Right cardiac atrium (tissue), 5 donors: ENCODE results near the gene ASTN2. TPM values are rescaled to one million over a fixed set of nuclear protein-coding genes. Genes with fewer than 3 reads are reported as not detected.

Experiments
- ATAC-seq, 2 donors: fragments of 200-7000 bp; cut with Tn5 transposase; one replicate each; pipeline versions ENCODE4 v1.8.0 to v1.9.1; 2020; ENCODE audit warnings: moderate library complexity in 2 of 2, mild to moderate bottlenecking in 1 of 2
- DNase-seq, 3 donors: peaks; one replicate each; pipeline ENCODE4 v3.0.0-alpha.2; 2020
- H3K27ac ChIP-seq: one replicate; pipeline ENCODE4 v1.5.1; 2013; ENCODE audit warnings: mild to moderate bottlenecking, low read length, control low read depth, moderate library complexity
- H3K27me3 ChIP-seq: one replicate; pipeline ENCODE4 v1.6.1; 2013; ENCODE audit not compliant: control insufficient read depth, insufficient read depth
- H3K4me1 ChIP-seq: one replicate; pipeline ENCODE4 v1.6.1; 2013; ENCODE audit warnings: low read length; ENCODE audit not compliant: control insufficient read depth, insufficient read depth
- H3K4me3 ChIP-seq: one replicate; pipeline ENCODE4 v1.5.1; 2013; ENCODE audit warnings: low read length, control low read depth
- H3K9me3 ChIP-seq: one replicate; pipeline ENCODE4 v1.6.1; 2013; ENCODE audit warnings: low read length; ENCODE audit not compliant: control insufficient read depth
- WGBS: extraction: QIAGEN DNeasy Blood & Tissue Kit; methylation state at CpG from one replicate; pipeline ENCODE4 v1.1.7; 2013; 5-methylcytosine and 5-hydroxymethylcytosine counted together
- intact Hi-C, 4 donors: fragments of 100-400 bp; cut with DNase I; formaldehyde crosslinking; loops; one replicate each; pipeline versions ENCODE4 v1.11.0 to v1.14.0; 2022 to 2023
- polyA plus RNA-seq: library from polyadenylated mRNA; stranded (reverse); fragments of 200-250 nt; gene quantifications from one replicate; pipeline ENCODE4 v1.2.3, GENCODE V29; 2013
- total RNA-seq, 4 donors: library from RNA; stranded (reverse); fragmentation: NEBNext Ultra II Directional; extraction: Animal tissue kit (Norgen Biotek cat#: 25700); gene quantifications; one replicate each; pipeline ENCODE4 v1.2.1, GENCODE V29; 2021
- donor health status: healthy with polysubstance abuse.
- donor health status: DM: no; HTN: yes; CAD: no.
- donor health status: DM: no; HTN: no; CAD: no.
- donor health status: DM: no; HTN: yes; CAD: no; lungs with severe emphysema.
- donor health status: DM: yes; HTN: yes; CAD: no.

The ASTN2 gene
- total and polyA plus RNA-seq, 5 donors = 18.1 to 79.3 (median 59.8) TPM

GRCh38 chr9:117205806-117206205, 209.1 kb downstream of the ASTN2 start:
- ATAC-seq = no peak
- Histone ChIP-seq H3K4me3 (no peak overlapping the region), H3K27me3 (no peaks in the 10 kb centered on the region), H3K9me3 (no peaks in the 10 kb centered on the region), H3K27ac (no peak overlapping the region), H3K4me1 (no peaks in the 10 kb centered on the region)
- intact Hi-C loops = no loop called here
- DNase-seq = no peak
- WGBS = 41% methylated on average over 4 of the region's 4 CpGs

GRCh38 chr9:117204971-117205370, 209.9 kb downstream of the ASTN2 start:
- Histone ChIP-seq H3K27me3 (no peaks in the 10 kb centered on the region), H3K4me3 (no peak overlapping the region), H3K9me3 (no peaks in the 10 kb centered on the region), H3K27ac (no peak overlapping the region), H3K4me1 (no peaks in the 10 kb centered on the region)
- DNase-seq = no peak
- 47% methylated on average over 1 of the region's 1 CpG for WGBS
- ATAC-seq = no peak
- intact Hi-C loops = no loop called here

GRCh38 chr9:117191504-117192261, 223.2 kb downstream of the ASTN2 start:
- no peaks in the 10 kb centered on the region for H3K4me1 ChIP-seq
- H3K9me3 ChIP-seq = no peaks in the 10 kb centered on the region
- no peak overlapping the region for H3K4me3 ChIP-seq
- ATAC-seq (peak; percentile 50 to 61), DNase-seq (no peak)
- no peak overlapping the region for H3K27ac ChIP-seq
- H3K27me3 ChIP-seq = no peaks in the 10 kb centered on the region
- 24% methylated on average over 5 of the region's 5 CpGs for WGBS
- intact Hi-C loops = no loop called here

GRCh38 chr9:117189121-117189520, 225.7 kb downstream of the ASTN2 start:
- ATAC-seq (no peak), DNase-seq (no peak)
- intact Hi-C loops = no loop called here
- no peaks in the 10 kb centered on the region for H3K9me3 ChIP-seq
- no peak overlapping the region for H3K4me3 ChIP-seq
- H3K27ac ChIP-seq = no peak overlapping the region
- no peaks in the 10 kb centered on the region for H3K27me3 ChIP-seq
- WGBS = 79% methylated on average over 3 of the region's 3 CpGs
- H3K4me1 ChIP-seq = no peaks in the 10 kb centered on the region

GRCh38 chr9:117188394-117188793, 226.5 kb downstream of the ASTN2 start:
- WGBS = 67% methylated on average over 3 of the region's 3 CpGs
- no peaks in the 10 kb centered on the region for H3K27me3 ChIP-seq

GRCh38 chr9:117187498-117187897, 227.4 kb downstream of the ASTN2 start:
- H3K4me3 ChIP-seq = no peak overlapping the region
- DNase-seq = no peak
- no peaks in the 10 kb centered on the region for H3K9me3 ChIP-seq
- intact Hi-C loops = no loop called here
- no peaks in the 10 kb centered on the region for H3K4me1 ChIP-seq
- 81% methylated on average over 2 of the region's 2 CpGs for WGBS
- no peak for ATAC-seq
- no peak overlapping the region for H3K27ac ChIP-seq
- no peaks in the 10 kb centered on the region for H3K27me3 ChIP-seq

More at GRCh38 chr9:117188394-117188793, 226.5 kb downstream of the ASTN2 start:
- intact Hi-C loops = no loop called here
- Histone ChIP-seq H3K4me3 (no peak overlapping the region), H3K9me3 (no peaks in the 10 kb centered on the region), H3K27ac (no peak overlapping the region), H3K4me1 (no peaks in the 10 kb centered on the region)
- DNase-seq = no peak
- ATAC-seq = no peak

- H3K27me3 ChIP-seq = no peaks in the 10 kb centered on the region
- no peak overlapping the region for H3K27ac ChIP-seq
- WGBS = 36% methylated on average over 7 of the region's 7 CpGs
- H3K9me3 ChIP-seq = no peaks in the 10 kb centered on the region
- peak; percentile 48 to 76 (median 74) for DNase-seq
- intact Hi-C loops = no loop called here
- no peaks in the 10 kb centered on the region for H3K4me1 ChIP-seq
- no peak overlapping the region for H3K4me3 ChIP-seq
- ATAC-seq = peak; percentile 74 to 83
These were observed 230.7 kb downstream of the ASTN2 start for GRCh38 chr9:117184173-117184572.

GRCh38 chr9:117182046-117182445, 232.8 kb downstream of the ASTN2 start:
- H3K27me3 ChIP-seq = no peaks in the 10 kb centered on the region
- WGBS = 54% methylated on average over 2 of the region's 2 CpGs
- H3K9me3 ChIP-seq = no peaks in the 10 kb centered on the region
- H3K4me3 ChIP-seq = no peak overlapping the region
- no peak for DNase-seq
- H3K27ac ChIP-seq = no peak overlapping the region
- no peaks in the 10 kb centered on the region for H3K4me1 ChIP-seq
- intact Hi-C loops = no loop called here
- ATAC-seq = no peak

- Histone ChIP-seq H3K9me3 (no peaks in the 10 kb centered on the region), H3K27ac (no peak overlapping the region), H3K4me3 (no peak overlapping the region), H3K27me3 (no peaks in the 10 kb centered on the region), H3K4me1 (no peaks in the 10 kb centered on the region)
- DNase-seq (no peak), ATAC-seq (no peak)
- intact Hi-C loops = no loop called here
- 96% methylated on average over 2 of the region's 2 CpGs for WGBS
These were observed 233.9 kb downstream of the ASTN2 start for GRCh38 chr9:117180896-117181445.

GRCh38 chr9:117178596-117179375, 236.1 kb downstream of the ASTN2 start:
- intact Hi-C loops = no loop called here
- Histone ChIP-seq H3K27ac (no peak overlapping the region), H3K4me1 (no peaks in the 10 kb centered on the region), H3K9me3 (no peaks in the 10 kb centered on the region), H3K4me3 (no peak overlapping the region), H3K27me3 (no peaks in the 10 kb centered on the region)
- DNase-seq (peak in 1 of 3 donors; percentile 36), ATAC-seq (peak; percentile 62 to 70)
- WGBS = 79% methylated on average over 5 of the region's 5 CpGs

GRCh38 chr9:117170567-117170966, 244.3 kb downstream of the ASTN2 start:
- H3K27ac ChIP-seq = no peak overlapping the region
- DNase-seq = no peak
- H3K27me3 ChIP-seq = no peaks in the 10 kb centered on the region
- ATAC-seq = no peak
- H3K4me3 ChIP-seq = no peak overlapping the region
- 93% methylated on average over 2 of the region's 2 CpGs for WGBS
- H3K4me1 ChIP-seq = no peaks in the 10 kb centered on the region
- no peaks in the 10 kb centered on the region for H3K9me3 ChIP-seq
- intact Hi-C loops = no loop called here
